Mammary epithelial cell (primary cell): Measurements from ENCODE around the gene TAF4.

Experiments used
- EZH2 ChIP-seq: IDR thresholded peaks from 2 replicates; pipeline ENCODE4 v1.6.1; 2012; ENCODE audit warnings: low read length, inconsistent platforms, borderline replicate concordance
- TF ChIP-seq, protein P1 (sequence below), 2 donors: IDR thresholded peaks in 1 of 2; conservative IDR thresholded peaks in 1 of 2; 2 replicates each; pipeline ENCODE4 v1.5.1; 2011 to 2012; ENCODE audit warnings: inconsistent platforms in 2 of 2, low read length in 2 of 2, mild to moderate bottlenecking in 2 of 2, control low read depth in 1 of 2, low read depth in 1 of 2; ENCODE audit not compliant: insufficient read depth in 1 of 2; ENCODE audit errors: extremely low read depth in 1 of 2

DNA sequence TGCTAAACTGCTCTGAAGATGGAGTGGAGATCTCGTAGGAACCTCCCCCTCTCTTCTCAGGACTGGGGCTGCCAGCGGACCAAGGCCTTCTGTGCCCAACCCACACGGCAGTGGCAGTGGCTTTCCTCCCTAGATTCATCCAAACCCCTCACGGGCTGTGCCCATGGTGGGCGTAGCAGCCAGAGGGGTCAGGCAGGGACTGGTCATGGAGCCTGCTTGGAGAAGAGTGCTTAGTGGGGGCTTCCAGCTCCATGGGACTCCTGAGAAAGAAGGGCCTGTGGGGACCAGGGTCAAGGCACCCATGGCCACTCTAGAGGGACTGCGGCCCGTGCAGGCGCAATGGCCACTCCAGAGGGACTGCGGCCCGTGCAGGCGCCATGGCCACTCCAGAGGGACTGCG is 86.6 kb downstream of the TAF4 start:
- TF ChIP-seq, protein P1, sequence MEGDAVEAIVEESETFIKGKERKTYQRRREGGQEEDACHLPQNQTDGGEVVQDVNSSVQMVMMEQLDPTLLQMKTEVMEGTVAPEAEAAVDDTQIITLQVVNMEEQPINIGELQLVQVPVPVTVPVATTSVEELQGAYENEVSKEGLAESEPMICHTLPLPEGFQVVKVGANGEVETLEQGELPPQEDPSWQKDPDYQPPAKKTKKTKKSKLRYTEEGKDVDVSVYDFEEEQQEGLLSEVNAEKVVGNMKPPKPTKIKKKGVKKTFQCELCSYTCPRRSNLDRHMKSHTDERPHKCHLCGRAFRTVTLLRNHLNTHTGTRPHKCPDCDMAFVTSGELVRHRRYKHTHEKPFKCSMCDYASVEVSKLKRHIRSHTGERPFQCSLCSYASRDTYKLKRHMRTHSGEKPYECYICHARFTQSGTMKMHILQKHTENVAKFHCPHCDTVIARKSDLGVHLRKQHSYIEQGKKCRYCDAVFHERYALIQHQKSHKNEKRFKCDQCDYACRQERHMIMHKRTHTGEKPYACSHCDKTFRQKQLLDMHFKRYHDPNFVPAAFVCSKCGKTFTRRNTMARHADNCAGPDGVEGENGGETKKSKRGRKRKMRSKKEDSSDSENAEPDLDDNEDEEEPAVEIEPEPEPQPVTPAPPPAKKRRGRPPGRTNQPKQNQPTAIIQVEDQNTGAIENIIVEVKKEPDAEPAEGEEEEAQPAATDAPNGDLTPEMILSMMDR (conservative IDR thresholded peaks at IDR 0.05 in 1 of 2, IDR thresholded peaks at IDR 0.05 in 1 of 2; ENCODE audit: extremely low read depth in 1 of 2, insufficient read depth in 1 of 2, low read depth in 1 of 2, low read length in 2 of 2), result no peak
- TF ChIP-seq EZH2, result no peak
